ENCODE measurements around the gene GEN1.

- TF ChIP-seq CTCF (IDR thresholded peaks at IDR 0.05): no peak
- no peak for TF ChIP-seq POLR2A (IDR thresholded peaks at IDR 0.05)
Measured at GRCh38 chr2:17736989-17737388, 16.9 kb upstream of the GEN1 start.
